Activated naive CD8-positive, alpha-beta T cell treated with anti-CD3 and anti-CD28 coated beads for 36 hours (primary cell): ENCODE measurements around the gene TWSG1. TPM values are rescaled to one million over a fixed set of nuclear protein-coding genes. Genes with fewer than 3 reads are reported as not detected.

ENCODE experiments used
- DNase-seq: peaks from one replicate; pipeline ENCODE4 v3.0.0; 2021
- H3K27ac Mint-ChIP-seq: one replicate; pipeline ENCODE4 v1.8.0; 2022; ENCODE audit warnings: mild to moderate bottlenecking, moderate library complexity, mixed read lengths
- H3K27me3 Mint-ChIP-seq: one replicate; pipeline ENCODE4 v1.8.0; 2022; ENCODE audit warnings: mild to moderate bottlenecking, mixed read lengths
- H3K36me3 Mint-ChIP-seq: one replicate; pipeline ENCODE4 v1.8.0; 2021; ENCODE audit warnings: mild to moderate bottlenecking, mixed read lengths
- H3K4me1 Mint-ChIP-seq: one replicate; pipeline ENCODE4 v1.8.0; 2021; ENCODE audit warnings: mixed read lengths
- H3K4me3 Mint-ChIP-seq: one replicate; pipeline ENCODE4 v1.8.0; 2022; ENCODE audit warnings: mild to moderate bottlenecking, moderate library complexity, mixed read lengths
- H3K9me3 Mint-ChIP-seq: one replicate; pipeline ENCODE4 v1.8.0; 2022; ENCODE audit warnings: mixed read lengths
- total RNA-seq, 2 experiments: library from RNA; stranded (reverse); gene quantifications; one replicate each; pipeline ENCODE4 v1.2.3, GENCODE V29; 2021

TWSG1 gene
- 10 to 100 TPM; 11.3 to 12.8 TPM for total RNA-seq

DNA sequence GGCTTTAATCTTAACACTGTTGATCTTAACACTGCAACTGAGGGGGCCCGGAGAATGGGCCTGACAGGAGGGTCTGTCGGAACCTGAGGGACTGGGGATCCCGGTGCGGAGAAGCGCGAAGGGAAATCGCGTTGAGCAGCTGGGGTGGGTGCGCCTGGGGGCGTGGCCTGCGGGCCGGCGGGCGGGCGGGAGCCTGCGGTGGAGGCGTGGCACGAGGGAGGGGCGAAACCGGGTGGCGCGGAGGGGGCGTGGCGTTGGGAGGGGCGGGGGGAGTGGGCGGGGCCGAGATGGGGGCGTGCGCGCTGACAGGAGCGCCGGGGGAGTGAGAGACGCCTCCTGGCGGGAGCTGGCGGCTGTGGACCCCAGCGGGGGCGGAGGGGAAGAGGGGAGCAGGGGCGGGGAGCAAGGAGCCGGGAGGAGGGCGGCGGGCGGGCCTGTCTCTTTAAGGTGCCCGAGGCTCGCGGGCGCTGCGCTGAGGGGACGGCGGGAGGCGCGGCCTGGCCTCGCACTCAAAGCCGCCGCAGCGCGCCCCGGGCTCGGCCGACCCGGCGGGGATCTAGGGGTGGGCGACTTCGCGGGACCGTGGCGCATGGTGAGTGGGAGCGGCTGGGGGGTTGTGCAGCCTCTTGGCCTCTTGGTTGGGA, at the start of gene TWSG1:
Gene TWSG1 (plus strand): TSS at position 445 of the 644 bp plus-strand sequence. CDS start 2,457 bp downstream, outside the sequence.
- DNase-seq = peak; percentile 95
- Mint-ChIP-seq H3K9me3 (no peaks in the 10 kb centered on the region), H3K4me3 (peak within 1 kb of the TSS; percentile 87), H3K27me3 (peaks cover 5% of the 10 kb centered on the region), H3K4me1 (peaks cover 24% of the 10 kb centered on the region), H3K36me3 (peaks cover 2% of the 10 kb centered on the region), H3K27ac (peak within 1 kb of the TSS; percentile 42)

DNA sequence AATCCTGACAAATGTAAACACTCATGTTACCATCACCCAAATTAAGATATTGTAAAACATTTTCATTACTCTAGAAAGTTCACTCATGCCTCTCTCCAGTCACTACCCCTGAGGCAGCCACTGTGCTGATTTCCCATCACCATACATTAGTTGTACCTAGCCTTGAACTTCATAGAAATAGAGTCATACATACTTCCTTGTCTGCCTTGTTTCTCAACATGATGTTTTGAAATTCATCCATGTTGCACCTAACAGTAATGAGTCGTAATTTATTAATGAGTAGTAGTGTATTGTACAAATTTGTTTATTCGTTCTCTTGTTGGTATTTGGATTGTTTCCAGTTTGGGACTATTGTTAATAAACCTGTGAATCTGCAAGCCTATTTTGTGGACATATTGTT, 49.0 kb upstream of the TWSG1 start:
- Mint-ChIP-seq H3K9me3 (peaks cover 10% of the 10 kb centered on the region), H3K27ac (no peak overlapping the region), H3K36me3 (peaks cover 26% of the 10 kb centered on the region), H3K4me3 (no peak overlapping the region), H3K27me3 (no peaks in the 10 kb centered on the region), H3K4me1 (no peaks in the 10 kb centered on the region)
- DNase-seq = no peak

DNA sequence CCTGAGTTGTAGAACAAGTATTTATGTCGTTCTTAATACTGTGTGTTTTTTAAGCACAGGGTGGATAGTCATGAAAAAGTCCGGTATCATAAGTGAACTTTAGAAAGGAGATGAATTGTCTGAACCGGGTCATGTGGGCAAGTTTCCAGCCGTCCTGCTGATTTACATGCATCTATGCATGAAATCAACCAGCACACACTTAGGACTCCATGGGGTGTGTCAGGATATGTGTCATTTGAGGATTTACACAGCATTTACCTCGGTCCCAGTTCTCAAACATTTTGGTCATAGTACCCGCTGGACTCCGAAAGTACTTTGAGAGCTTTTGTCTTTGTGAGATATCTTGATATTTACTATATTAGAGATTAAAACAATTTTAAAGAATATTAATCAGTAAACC, 47.5 kb upstream of the TWSG1 start:
- Mint-ChIP-seq H3K27ac (no peak overlapping the region), H3K4me1 (no peaks in the 10 kb centered on the region), H3K36me3 (peaks cover 26% of the 10 kb centered on the region), H3K4me3 (no peak overlapping the region), H3K9me3 (peaks cover 12% of the 10 kb centered on the region), H3K27me3 (no peaks in the 10 kb centered on the region)
- no peak for DNase-seq

DNA sequence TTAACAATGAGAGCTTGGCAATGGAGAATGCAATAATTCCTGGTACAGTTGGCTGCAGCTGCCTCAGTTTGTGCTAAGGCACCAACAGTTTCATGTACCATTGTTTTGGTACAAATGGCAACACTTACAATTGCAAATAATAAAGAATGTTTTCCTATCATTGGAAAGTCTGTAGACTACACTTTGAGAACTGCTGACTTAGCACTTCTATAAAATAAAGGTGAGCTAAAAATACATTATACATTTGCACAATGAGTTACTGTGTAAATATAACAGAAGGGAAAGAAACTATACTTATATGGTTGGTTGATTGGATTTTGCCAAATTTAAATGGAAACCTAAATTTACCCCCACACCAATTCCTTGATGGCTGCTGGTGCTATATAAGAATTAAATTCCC, 44.9 kb upstream of the TWSG1 start:
- no peaks in the 10 kb centered on the region for H3K4me1 Mint-ChIP-seq
- H3K36me3 Mint-ChIP-seq = peaks cover 26% of the 10 kb centered on the region
- H3K9me3 Mint-ChIP-seq = peaks cover 18% of the 10 kb centered on the region
- no peak overlapping the region for H3K27ac Mint-ChIP-seq
- H3K4me3 Mint-ChIP-seq = no peak overlapping the region
- no peak for DNase-seq
- H3K27me3 Mint-ChIP-seq = no peaks in the 10 kb centered on the region

DNA sequence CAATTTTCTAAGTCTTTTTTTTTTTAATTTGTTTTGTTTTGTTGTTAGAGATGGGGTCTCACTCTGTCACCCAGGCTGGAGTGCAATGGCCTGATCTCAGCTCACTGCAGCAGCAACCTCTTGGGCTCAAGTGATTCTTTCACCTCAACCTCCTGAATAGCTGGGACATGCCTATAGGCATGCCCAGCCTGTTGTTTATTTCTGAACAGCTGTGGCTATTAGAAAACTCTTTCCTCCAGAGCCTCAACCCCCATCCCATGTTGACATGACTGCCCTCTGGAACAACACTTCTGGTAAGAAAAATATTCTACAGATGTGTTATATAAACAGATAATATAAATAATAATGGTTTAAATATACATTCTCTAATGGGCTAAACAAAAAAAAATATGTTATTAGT, 44.4 kb upstream of the TWSG1 start:
- H3K4me1 Mint-ChIP-seq = no peaks in the 10 kb centered on the region
- peaks cover 26% of the 10 kb centered on the region for H3K36me3 Mint-ChIP-seq
- H3K27ac Mint-ChIP-seq = no peak overlapping the region
- DNase-seq = no peak
- H3K27me3 Mint-ChIP-seq = no peaks in the 10 kb centered on the region
- H3K4me3 Mint-ChIP-seq = no peak overlapping the region
- H3K9me3 Mint-ChIP-seq = peaks cover 18% of the 10 kb centered on the region

DNA sequence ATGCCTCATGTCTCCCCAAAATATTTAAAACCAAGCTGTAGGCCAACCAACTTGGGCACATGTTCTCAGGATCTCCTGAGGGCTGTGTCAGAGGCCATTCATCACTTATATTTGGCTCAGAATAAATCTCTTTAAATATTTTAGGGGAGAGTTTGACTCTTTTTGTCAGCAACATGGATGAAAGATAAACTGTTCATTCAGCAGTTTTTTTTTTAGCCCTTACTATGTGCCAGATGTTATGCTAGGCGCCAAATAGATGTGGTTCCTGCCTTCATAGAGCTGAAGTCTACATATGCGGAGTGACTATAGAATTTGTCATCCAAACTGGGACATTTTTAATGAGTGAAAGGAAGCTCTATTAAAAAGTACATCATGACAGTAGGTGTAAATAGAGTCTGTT, 42.5 kb upstream of the TWSG1 start:
- Mint-ChIP-seq H3K27ac (no peak overlapping the region), H3K9me3 (peaks cover 18% of the 10 kb centered on the region), H3K36me3 (peaks cover 22% of the 10 kb centered on the region), H3K27me3 (no peaks in the 10 kb centered on the region), H3K4me1 (no peaks in the 10 kb centered on the region), H3K4me3 (no peak overlapping the region)
- DNase-seq = no peak

GRCh38 chr18:9293948-9294347, 40.6 kb upstream of the TWSG1 start:
- H3K4me3 Mint-ChIP-seq = no peak overlapping the region
- no peak overlapping the region for H3K27ac Mint-ChIP-seq
- H3K9me3 Mint-ChIP-seq = peaks cover 14% of the 10 kb centered on the region
- H3K36me3 Mint-ChIP-seq = peaks cover 18% of the 10 kb centered on the region
- no peaks in the 10 kb centered on the region for H3K27me3 Mint-ChIP-seq
- no peaks in the 10 kb centered on the region for H3K4me1 Mint-ChIP-seq
- DNase-seq = no peak

DNA sequence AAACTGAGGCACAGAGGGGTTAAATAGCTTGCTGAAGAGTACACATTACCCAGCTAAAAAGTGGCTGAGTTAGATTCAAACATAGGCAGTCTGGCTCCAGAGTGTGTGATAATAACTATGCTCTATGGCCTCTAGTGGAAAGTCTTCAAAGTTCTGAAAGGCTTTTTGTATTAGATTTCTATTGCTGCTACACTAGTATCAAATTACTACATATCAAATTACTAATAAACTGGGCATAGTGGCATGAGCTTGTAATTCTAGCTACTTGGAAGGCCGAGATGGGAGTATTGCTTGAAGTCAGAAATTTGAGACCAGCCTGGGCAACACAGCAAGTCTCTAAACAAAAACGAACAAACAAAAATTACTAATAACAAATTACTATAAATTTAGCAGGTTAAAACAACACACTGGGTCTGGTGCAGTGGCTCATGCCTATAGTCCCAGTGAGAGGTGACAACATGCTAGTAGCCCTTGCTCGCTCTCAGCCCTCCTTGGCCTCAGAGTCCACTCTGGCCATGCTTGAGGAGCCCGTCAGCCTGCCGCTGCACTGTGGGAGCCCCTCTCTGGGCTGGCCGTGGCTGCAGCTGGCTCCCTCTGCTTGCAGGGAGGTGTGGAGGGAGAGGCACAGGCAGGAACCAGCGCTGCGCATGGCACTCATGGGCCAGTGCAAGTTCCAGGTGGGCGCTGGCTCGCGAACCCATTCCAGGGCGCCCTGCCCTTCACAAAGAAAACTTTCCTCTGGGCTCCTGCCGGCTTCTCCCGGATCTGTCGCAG, 38.2 kb upstream of the TWSG1 start:
- no peaks in the 10 kb centered on the region for H3K4me1 Mint-ChIP-seq
- H3K36me3 Mint-ChIP-seq = peaks cover 14% of the 10 kb centered on the region
- no peak overlapping the region for H3K27ac Mint-ChIP-seq
- no peak for DNase-seq
- H3K9me3 Mint-ChIP-seq = peaks cover 6% of the 10 kb centered on the region
- H3K4me3 Mint-ChIP-seq = no peak overlapping the region
- H3K27me3 Mint-ChIP-seq = no peaks in the 10 kb centered on the region

GRCh38 chr18:9297007-9297393, 37.6 kb upstream of the TWSG1 start:
- no peak overlapping the region for H3K4me3 Mint-ChIP-seq
- H3K27ac Mint-ChIP-seq = no peak overlapping the region
- H3K27me3 Mint-ChIP-seq = no peaks in the 10 kb centered on the region
- no peak for DNase-seq
- no peaks in the 10 kb centered on the region for H3K4me1 Mint-ChIP-seq
- peaks cover 11% of the 10 kb centered on the region for H3K36me3 Mint-ChIP-seq
- peaks cover 6% of the 10 kb centered on the region for H3K9me3 Mint-ChIP-seq

GRCh38 chr18:9304388-9305070, 30.0 kb upstream of the TWSG1 start:
- Mint-ChIP-seq H3K27ac (no peak overlapping the region), H3K4me3 (no peak overlapping the region), H3K9me3 (peaks cover 37% of the 10 kb centered on the region), H3K36me3 (peaks cover 16% of the 10 kb centered on the region), H3K4me1 (no peaks in the 10 kb centered on the region), H3K27me3 (no peaks in the 10 kb centered on the region)
- no peak for DNase-seq

GRCh38 chr18:9319333-9319732, 15.2 kb upstream of the TWSG1 start:
- Mint-ChIP-seq H3K4me1 (no peaks in the 10 kb centered on the region), H3K27ac (no peak overlapping the region), H3K27me3 (no peaks in the 10 kb centered on the region), H3K4me3 (no peak overlapping the region), H3K9me3 (peaks cover 2% of the 10 kb centered on the region), H3K36me3 (peaks cover 4% of the 10 kb centered on the region)
- DNase-seq = no peak

DNA sequence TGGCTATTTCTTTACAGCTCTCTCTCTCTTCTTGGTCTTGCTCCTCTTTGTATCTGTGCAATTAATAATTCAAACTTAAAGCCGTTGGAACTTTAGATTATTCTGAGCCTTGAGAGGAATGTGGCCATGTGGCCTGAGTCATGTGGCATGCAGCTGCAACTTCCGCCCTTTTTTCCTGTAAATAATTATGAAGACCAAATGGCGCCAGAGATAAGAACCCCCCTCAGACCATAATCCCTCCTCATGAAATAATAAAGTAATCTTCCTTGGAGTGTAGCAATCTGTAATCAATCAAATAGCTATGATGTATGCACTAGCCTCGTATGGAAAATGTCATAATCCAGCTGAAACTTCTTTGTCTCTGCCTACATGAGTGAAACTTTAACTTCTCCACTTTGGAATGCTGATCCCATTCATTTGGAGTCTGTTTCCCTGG, 13.5 kb upstream of the TWSG1 start:
- Mint-ChIP-seq H3K27ac (no peak overlapping the region), H3K36me3 (peaks cover 4% of the 10 kb centered on the region), H3K4me3 (no peak overlapping the region), H3K27me3 (no peaks in the 10 kb centered on the region), H3K4me1 (no peaks in the 10 kb centered on the region), H3K9me3 (peaks cover 2% of the 10 kb centered on the region)
- no peak for DNase-seq

DNA sequence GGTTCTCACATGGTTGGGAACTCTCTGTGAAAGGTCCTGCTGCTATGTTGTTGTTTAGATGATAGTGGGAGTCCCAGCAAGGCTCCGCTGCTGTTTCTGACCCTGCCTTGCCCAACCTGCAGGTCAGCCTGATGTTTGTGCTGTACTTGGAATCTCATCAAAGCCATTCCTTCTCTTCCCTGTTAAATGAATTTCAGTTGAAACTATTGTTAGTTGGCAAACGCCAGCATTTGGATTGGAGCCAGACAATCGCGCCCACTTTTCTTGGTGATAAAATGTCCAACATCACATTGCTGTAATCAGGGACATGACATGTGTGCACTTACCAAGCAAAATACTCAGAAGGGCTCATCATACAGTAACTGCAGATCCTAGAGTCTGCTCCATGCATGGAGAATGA, 12.8 kb upstream of the TWSG1 start:
- Mint-ChIP-seq H3K27ac (no peak overlapping the region), H3K4me3 (no peak overlapping the region), H3K9me3 (peaks cover 2% of the 10 kb centered on the region), H3K4me1 (no peaks in the 10 kb centered on the region), H3K36me3 (peaks cover 4% of the 10 kb centered on the region), H3K27me3 (no peaks in the 10 kb centered on the region)
- DNase-seq = no peak

DNA sequence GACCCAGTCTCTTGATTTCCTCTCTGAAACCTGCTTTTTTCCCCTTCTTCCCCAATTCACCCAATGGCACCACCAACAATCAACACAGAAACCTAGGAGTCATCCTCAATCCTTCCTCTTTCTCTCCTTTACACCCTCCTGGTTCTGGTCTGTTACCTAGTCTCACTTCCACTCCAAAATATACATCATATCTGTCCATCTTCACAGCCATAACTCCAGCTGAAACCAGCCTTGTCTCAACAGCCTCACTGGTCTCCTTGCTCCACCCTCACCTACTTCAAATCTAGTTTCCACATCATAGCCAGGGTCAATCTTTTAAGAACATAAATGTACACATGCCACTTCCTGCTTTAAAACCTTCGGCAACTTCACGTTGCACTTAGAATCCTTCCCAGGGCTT, 11.8 kb upstream of the TWSG1 start:
- H3K27ac Mint-ChIP-seq = no peak overlapping the region
- H3K27me3 Mint-ChIP-seq = no peaks in the 10 kb centered on the region
- no peak for DNase-seq
- H3K9me3 Mint-ChIP-seq = peaks cover 2% of the 10 kb centered on the region
- H3K4me1 Mint-ChIP-seq = no peaks in the 10 kb centered on the region
- H3K36me3 Mint-ChIP-seq = peaks cover 4% of the 10 kb centered on the region
- H3K4me3 Mint-ChIP-seq = no peak overlapping the region

GRCh38 chr18:9323750-9324445, 10.7 kb upstream of the TWSG1 start:
- H3K4me1 Mint-ChIP-seq = no peaks in the 10 kb centered on the region
- H3K36me3 Mint-ChIP-seq = peaks cover 4% of the 10 kb centered on the region
- no peak for DNase-seq
- H3K4me3 Mint-ChIP-seq = no peak overlapping the region
- no peak overlapping the region for H3K27ac Mint-ChIP-seq
- no peaks in the 10 kb centered on the region for H3K27me3 Mint-ChIP-seq
- H3K9me3 Mint-ChIP-seq = peaks cover 2% of the 10 kb centered on the region
